HEK293T (cell line): ENCODE data around the gene PCDH1.

Experiments used
- CTCF ChIA-PET: fragments of 350-600 bp; formaldehyde crosslinking; extraction: SDS; loops from one replicate; lab custom pipeline; 2021; ENCODE audit warnings: antibody characterized with exemption, inconsistent platforms; lab: Yijun Ruan, JAX
- POLR2A ChIA-PET: fragments of 350-600 bp; formaldehyde crosslinking; extraction: SDS; loops from one replicate; lab custom pipeline; 2020; ENCODE audit warnings: antibody characterized with exemption, inconsistent platforms; lab: Yijun Ruan, JAX
- DNase-seq: peaks from one replicate; pipeline ENCODE4 v3.0.0; 2012; ENCODE audit warnings: mixed read lengths; ENCODE audit errors: extremely low spot score
- ARNT ChIP-seq: fragments of 450-650 bp; IDR thresholded peaks from 2 replicates; pipeline ENCODE4 v1.6.1; 2017; ENCODE audit warnings: mild to moderate bottlenecking
- BHLHE40 ChIP-seq: fragments of 450-650 bp; IDR thresholded peaks from 2 replicates; pipeline ENCODE4 v1.6.1; 2016; ENCODE audit warnings: mild to moderate bottlenecking, moderate library complexity, borderline replicate concordance
- CTBP1 ChIP-seq: fragments of 450-650 bp; IDR thresholded peaks from 2 replicates; pipeline ENCODE4 v1.6.1; 2016; ENCODE audit warnings: borderline replicate concordance
- ELF4 ChIP-seq: fragments of 450-650 bp; IDR thresholded peaks from 2 replicates; pipeline ENCODE4 v1.6.1; 2017; ENCODE audit warnings: antibody characterized with exemption
- FOXA1 ChIP-seq: fragments of 450-650 bp; IDR thresholded peaks from 2 replicates; pipeline ENCODE4 v1.6.1; 2016; ENCODE audit warnings: mild to moderate bottlenecking
- FOXK2 ChIP-seq: fragments of 450-650 bp; IDR thresholded peaks from 2 replicates; pipeline ENCODE4 v1.6.1; 2016; ENCODE audit warnings: mild to moderate bottlenecking
- FOXM1 ChIP-seq: fragments of 450-650 bp; IDR thresholded peaks from 2 replicates; pipeline ENCODE4 v1.6.1; 2017; ENCODE audit warnings: mild to moderate bottlenecking, borderline replicate concordance
- HDGF ChIP-seq: fragments of 450-650 bp; IDR thresholded peaks from 2 replicates; pipeline ENCODE4 v1.6.1; 2017; ENCODE audit warnings: antibody characterized with exemption, borderline replicate concordance
- L3MBTL2 ChIP-seq: fragments of 450-650 bp; conservative IDR thresholded peaks from 2 replicates; pipeline ENCODE4 v1.6.1; 2016; ENCODE audit warnings: mild to moderate bottlenecking
- LEF1 ChIP-seq: fragments of 450-650 bp; IDR thresholded peaks from 2 replicates; pipeline ENCODE4 v1.6.1; 2017; ENCODE audit warnings: mild to moderate bottlenecking, borderline replicate concordance
- NFRKB ChIP-seq: fragments of 450-650 bp; IDR thresholded peaks from 2 replicates; pipeline ENCODE4 v1.6.1; 2016; ENCODE audit warnings: mild to moderate bottlenecking, moderate library complexity
- SP1 ChIP-seq: fragments of 450-650 bp; IDR thresholded peaks from 2 replicates; pipeline ENCODE4 v1.6.1; 2017
- SUZ12 ChIP-seq: fragments of 450-650 bp; IDR thresholded peaks from 2 replicates; pipeline ENCODE4 v1.6.1; 2016; ENCODE audit warnings: mild to moderate bottlenecking
- TARDBP ChIP-seq: fragments of 450-650 bp; IDR thresholded peaks from 2 replicates; pipeline ENCODE4 v1.6.1; 2016
- ZNF384 ChIP-seq: fragments of 450-650 bp; IDR thresholded peaks from 2 replicates; pipeline ENCODE4 v1.6.1; 2016
- TF ChIP-seq, protein P1 (sequence below): fragments of 450-650 bp; IDR thresholded peaks from 2 replicates; pipeline ENCODE4 v1.6.1; 2016

The PCDH1 gene

DNA sequence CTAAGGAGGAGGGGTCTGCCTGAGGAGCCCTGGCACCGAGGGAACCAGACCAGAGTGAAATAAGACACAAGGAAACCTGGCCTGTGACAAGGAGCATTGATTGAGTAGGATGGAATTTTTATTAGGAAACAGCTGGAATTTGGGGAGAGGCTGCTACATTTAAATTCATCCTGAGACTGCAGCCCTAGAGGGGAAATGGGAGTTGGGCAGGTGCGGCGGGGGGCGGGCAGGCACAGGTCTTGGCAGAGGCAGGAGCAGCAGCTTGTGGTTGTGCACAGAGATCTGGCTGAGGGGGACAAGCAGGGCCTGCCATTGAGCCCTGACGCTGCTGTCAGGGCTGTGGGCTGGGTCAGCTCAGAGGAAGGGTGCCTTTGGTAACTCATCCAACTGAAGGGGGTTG lies 71.6 kb downstream of the PCDH1 start:
- ChIA-PET POLR2A (no interaction called here), CTCF (interaction anchor here (0.7 to 1.2 kb wide), 2 partner anchors 8 to 106 kb away, joined by 3 to 4 read pairs; no protein-coding TSS in a partner anchor)
- no peak for TF ChIP-seq FOXM1
- no peak for TF ChIP-seq CTBP1
- no peak for TF ChIP-seq TARDBP
- no peak for TF ChIP-seq ELF4
- no peak for TF ChIP-seq L3MBTL2
- no peak for TF ChIP-seq SP1
- TF ChIP-seq HDGF: no peak
- TF ChIP-seq SUZ12: no peak
- TF ChIP-seq FOXA1: no peak
- TF ChIP-seq ARNT: no peak
- no peak for TF ChIP-seq NFRKB
- TF ChIP-seq, protein P1, sequence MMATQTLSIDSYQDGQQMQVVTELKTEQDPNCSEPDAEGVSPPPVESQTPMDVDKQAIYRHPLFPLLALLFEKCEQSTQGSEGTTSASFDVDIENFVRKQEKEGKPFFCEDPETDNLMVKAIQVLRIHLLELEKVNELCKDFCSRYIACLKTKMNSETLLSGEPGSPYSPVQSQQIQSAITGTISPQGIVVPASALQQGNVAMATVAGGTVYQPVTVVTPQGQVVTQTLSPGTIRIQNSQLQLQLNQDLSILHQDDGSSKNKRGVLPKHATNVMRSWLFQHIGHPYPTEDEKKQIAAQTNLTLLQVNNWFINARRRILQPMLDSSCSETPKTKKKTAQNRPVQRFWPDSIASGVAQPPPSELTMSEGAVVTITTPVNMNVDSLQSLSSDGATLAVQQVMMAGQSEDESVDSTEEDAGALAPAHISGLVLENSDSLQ: no peak
- TF ChIP-seq LEF1: no peak
- no peak for TF ChIP-seq FOXK2
- no peak for TF ChIP-seq ZNF384
- no peak for TF ChIP-seq BHLHE40
- DNase-seq: no peak

DNA sequence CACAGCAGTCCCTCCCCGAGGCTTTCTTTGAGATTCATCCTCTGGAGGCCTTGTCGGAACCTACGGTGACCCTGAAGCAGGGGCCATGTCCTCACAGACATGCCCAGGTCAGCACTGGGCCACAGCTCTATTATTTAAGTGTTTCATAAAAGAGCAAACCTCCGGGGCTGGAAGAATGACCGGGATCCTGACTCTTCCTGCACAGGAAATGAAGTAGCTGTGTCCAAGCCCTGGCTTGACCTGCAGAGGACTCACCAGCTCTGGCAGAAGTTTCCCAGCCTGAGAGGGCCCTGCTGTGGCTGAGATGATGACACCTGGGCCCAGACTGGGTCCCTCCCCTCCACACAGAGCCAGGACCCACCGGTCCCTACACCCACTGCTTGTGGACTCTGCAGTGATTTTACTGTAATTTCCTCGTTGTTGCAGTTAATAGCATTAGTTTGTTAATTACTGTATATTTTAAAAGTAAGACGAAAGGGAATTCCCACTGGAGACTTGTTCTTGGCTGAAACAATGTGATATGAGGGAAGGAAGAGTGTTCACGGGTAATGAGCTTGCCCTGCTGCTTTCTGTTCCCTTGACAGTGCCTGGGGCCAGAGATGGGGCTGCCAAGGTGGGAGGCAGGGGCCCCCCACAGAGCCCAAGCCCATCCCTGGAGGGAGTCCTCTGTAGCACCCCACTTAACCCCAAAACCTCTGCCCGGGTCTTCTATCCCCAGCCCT lies 72.2 kb downstream of the PCDH1 start:
- CTCF ChIA-PET: interaction anchor here (0.7 to 1.2 kb wide), 2 partner anchors 8 to 106 kb away, joined by 3 to 4 read pairs; no protein-coding TSS in a partner anchor
- TF ChIP-seq, protein P1: no peak
- TF ChIP-seq FOXM1 (no peak), LEF1 (no peak), FOXA1 (no peak), HDGF (no peak), FOXK2 (no peak), SP1 (no peak), CTBP1 (no peak), ZNF384 (no peak), SUZ12 (no peak)
- POLR2A ChIA-PET: no interaction called here
- DNase-seq: no peak

- POLR2A ChIA-PET: interaction anchor here (0.6 kb wide), 1 partner anchor 136 kb away, joined by 3 read pairs; no protein-coding TSS in a partner anchor
- CTCF ChIA-PET: interaction anchor here (0.9 to 1.9 kb wide), 2 partner anchors 10 to 156 kb away, joined by 3 to 6 read pairs; no protein-coding TSS in a partner anchor
- no peak for TF ChIP-seq HDGF
- no peak for TF ChIP-seq CTBP1
- no peak for TF ChIP-seq ARNT
- no peak for TF ChIP-seq L3MBTL2
- TF ChIP-seq SUZ12: no peak
- TF ChIP-seq FOXM1: no peak
- TF ChIP-seq ELF4: no peak
- TF ChIP-seq FOXK2: no peak
- no peak for TF ChIP-seq TARDBP
- no peak for TF ChIP-seq FOXA1
- TF ChIP-seq ZNF384: no peak
- TF ChIP-seq BHLHE40: no peak
- TF ChIP-seq NFRKB: no peak
- no peak for TF ChIP-seq SP1
- TF ChIP-seq, protein P1: no peak
- TF ChIP-seq LEF1: no peak
- no peak for DNase-seq
Observed at GRCh38 chr5:141804475-141804874, 73.7 kb downstream of the PCDH1 start.
